ENCODE data around the gene GPR137B. TPM values are rescaled to one million over a fixed set of nuclear protein-coding genes. Genes with fewer than 3 reads are reported as not detected.

GPR137B gene
- total and polyA plus RNA-seq, 2 of the 4 experiments (the other 2 are of a cell fraction) = 4.5 to 12.3 TPM

GRCh38 chr1:236111527-236112331, 30.6 kb upstream of the GPR137B start:
- Histone ChIP-seq H3K27me3 (ENCODE audit: control insufficient read depth, insufficient read depth, low read length) (no peaks in the 10 kb centered on the region; the same call in 1 of the 2 replicates), H3K9ac (ENCODE audit: low read depth, low read length) (no peak overlapping the region), H2BK5ac (ENCODE audit: low read depth, low read length, poor library complexity, severe bottlenecking) (no peak overlapping the region), H2AFZ (replicated peaks; ENCODE audit: low read length, poor library complexity) (no peak overlapping the region), H3K18ac (ENCODE audit: low read depth, low read length) (no peak overlapping the region), H3K4ac (ENCODE audit: low read depth, low read length) (no peak overlapping the region), H2BK20ac (ENCODE audit: low read depth, low read length) (no peak overlapping the region), H3K79me1 (ENCODE audit: low read depth in 1 of 2, low read length in 2 of 2) (no peaks in the 10 kb centered on the region), H3K56ac (ENCODE audit: extremely low read depth, insufficient read depth, low read length) (no peak overlapping the region), H3K4me1 (ENCODE audit: control insufficient read depth, insufficient read depth, low read length) (no peaks in the 10 kb centered on the region), H3K36me3 (ENCODE audit: control insufficient read depth, insufficient read depth, low read length) (no peaks in the 10 kb centered on the region), H3K9me3 (ENCODE audit: control insufficient read depth, insufficient read depth, low read length) (no peaks in the 10 kb centered on the region), H3K14ac (replicated peaks; ENCODE audit: low read depth, low read length) (no peak overlapping the region), H3K27ac (ENCODE audit: insufficient read depth, low read length) (no peak overlapping the region), H3K23ac (ENCODE audit: low read depth, low read length) (no peak overlapping the region), H3K4me3 (ENCODE audit: insufficient read depth, low read depth, low read length) (no peak overlapping the region), H4K8ac (ENCODE audit: low read depth in 2 of 2, low read length in 2 of 2) (no peak overlapping the region), H4K91ac (ENCODE audit: insufficient read depth, low read depth, low read length) (no peak overlapping the region), H2AK5ac (ENCODE audit: low read depth, low read length) (no peak overlapping the region), H4K20me1 (ENCODE audit: insufficient read depth, low read length) (no peaks in the 10 kb centered on the region), H4K5ac (ENCODE audit: low read depth, low read length) (no peak overlapping the region), H3K9me1 (ENCODE audit: insufficient read depth, low read length) (no peaks in the 10 kb centered on the region), H2AK9ac (replicated peaks; ENCODE audit: low read depth, low read length, poor library complexity) (no peak overlapping the region), H2BK120ac (ENCODE audit: low read depth, low read length) (no peak overlapping the region), H3K4me2 (ENCODE audit: low read depth, low read length) (no peak overlapping the region), H2BK15ac (ENCODE audit: low read depth, low read length) (no peak overlapping the region)
- TF ChIP-seq RCOR1 (IDR thresholded peaks at IDR 0.05; ENCODE audit: insufficient replicate concordance, low read length) (no peak), MAFK (IDR thresholded peaks at IDR 0.05; ENCODE audit: low read depth, low read length) (no peak)
- no TSS peak for BruUV-seq (replicated peaks)
- no peak for ATAC-seq (ENCODE audit: low read depth)
- dilution Hi-C loops (cut with HindIII; ENCODE audit: low sequenced_read_pairs, unreplicated experiment) = no loop called here
- ChIA-PET POLR2A (ENCODE audit: unreplicated experiment) (no interaction called here), CTCF (no interaction called here)
- intact Hi-C loops (cut with micrococcal nuclease) = loop anchor here (10.0 kb wide), 1 partner anchor 233 kb away; no protein-coding TSS in a partner anchor
- WGBS, 2 experiments (ENCODE audit: extremely low coverage in 2 of 2, insufficient read length in 1 of 2) = 86% methylated on average over 8 of the region's 17 CpGs; no CpG with 5 or more reads in 1 of the 2 experiments
- in situ Hi-C loops (cut with MboI; ENCODE audit: low sequenced_read_pairs) = loop anchor here (5.0 to 25.0 kb wide), 3 partner anchors 183 to 1276 kb away; no protein-coding TSS in a partner anchor
- DNase-seq = no peak
